GM12801 (cell line): Measurements from ENCODE around the gene HEXD.

Experiments used
- CTCF ChIP-seq: IDR thresholded peaks from one replicate; pipeline ENCODE4 v1.5.1; 2011; ENCODE audit warnings: control low read depth; ENCODE audit not compliant: insufficient read length; ENCODE audit errors: extremely low read depth

Gene HEXD

GRCh38 chr17:82418001-82418986 is at the start of gene HEXD, which contains the start of gene OGFOD3:
Gene HEXD (plus strand): TSS chr17:82418347. CDS start chr17:82419800, 1,453 bp downstream.
Gene OGFOD3 (minus strand): TSS chr17:82418586. CDS start chr17:82418485, 101 bp downstream.
- TF ChIP-seq CTCF, result no peak

- TF ChIP-seq CTCF, result no peak
These were observed 48.9 kb upstream of the HEXD start for GRCh38 chr17:82369211-82369610.

GRCh38 chr17:82370471-82371332 is 47.4 kb upstream of the HEXD start:
- TF ChIP-seq CTCF, result no peak

- no peak for TF ChIP-seq CTCF
These were observed 46.6 kb upstream of the HEXD start, which contains the start of gene UTS2R for GRCh38 chr17:82371333-82372248. Gene UTS2R (plus strand): TSS chr17:82371765. CDS start chr17:82374325, 2,560 bp downstream.

- no peak for TF ChIP-seq CTCF
These were observed 45.7 kb upstream of the HEXD start for GRCh38 chr17:82372249-82373071.
